GM21723 (cell line): Measurements from ENCODE around the gene CRIM1.

Experiments
- ATAC-seq: cut with Tn5 transposase; IDR thresholded peaks from one replicate; pipeline ENCODE4 v1.9.1; 2021; ENCODE audit warnings: mild to moderate bottlenecking, moderate library complexity; ENCODE audit not compliant: unreplicated experiment

The CRIM1 gene

GRCh38 chr2:36572054-36572718 is 216.6 kb downstream of the CRIM1 start:
- no peak for ATAC-seq

- ATAC-seq: no peak
Observed at GRCh38 chr2:36572719-36573059, 217.1 kb downstream of the CRIM1 start.

GRCh38 chr2:36573165-36573564 is 217.6 kb downstream of the CRIM1 start:
- no peak for ATAC-seq

- ATAC-seq: no peak
Observed at GRCh38 chr2:36574560-36574959, 219.0 kb downstream of the CRIM1 start.

- no peak for ATAC-seq
Observed at GRCh38 chr2:36577884-36578283, 222.3 kb downstream of the CRIM1 start.

- peak; percentile 57 for ATAC-seq
Observed at GRCh38 chr2:36578343-36579296, 223.0 kb downstream of the CRIM1 start.

GRCh38 chr2:36579297-36579664 is 223.7 kb downstream of the CRIM1 start:
- no peak for ATAC-seq

- no peak for ATAC-seq
Observed at GRCh38 chr2:36582538-36582937, 227.0 kb downstream of the CRIM1 start.

- ATAC-seq: no peak
Observed at GRCh38 chr2:36582951-36583350, 227.4 kb downstream of the CRIM1 start.

- ATAC-seq: no peak
Observed at GRCh38 chr2:36584148-36584794, 228.7 kb downstream of the CRIM1 start.

- no peak for ATAC-seq
Observed at GRCh38 chr2:36586672-36587071, 231.1 kb downstream of the CRIM1 start.

- ATAC-seq: no peak
Observed at GRCh38 chr2:36587101-36587500, 231.5 kb downstream of the CRIM1 start.

- ATAC-seq: no peak
Observed at GRCh38 chr2:36587556-36587955, 232.0 kb downstream of the CRIM1 start.

- ATAC-seq: no peak
Observed at GRCh38 chr2:36589230-36589630, 233.7 kb downstream of the CRIM1 start.

GRCh38 chr2:36594849-36595248 is 239.3 kb downstream of the CRIM1 start:
- no peak for ATAC-seq

- no peak for ATAC-seq
Observed at GRCh38 chr2:36596397-36596796, 240.8 kb downstream of the CRIM1 start.

- ATAC-seq: no peak
Observed at GRCh38 chr2:36597003-36597531, 241.5 kb downstream of the CRIM1 start.

GRCh38 chr2:36597532-36598377 is 242.2 kb downstream of the CRIM1 start, which contains the start of gene FEZ2:
FEZ2 (minus strand) TSS chr2:36598168; CDS start chr2:36598142, 26 bp downstream.
- ATAC-seq: peak; percentile 99
